A673 (cell line): ENCODE data around the gene MYD88.

Source experiments
- EZH2 ChIP-seq: fragments of 200-600 bp; sonication (generic); IDR thresholded peaks from 2 replicates; pipeline ENCODE4 v1.6.1; 2017; ENCODE audit warnings: borderline replicate concordance, low read depth, mild to moderate bottlenecking, mixed read lengths, antibody characterized with exemption, low read length; ENCODE audit not compliant: poor library complexity, severe bottlenecking
- TF ChIP-seq, protein P1 (sequence below): fragments of 300-800, 200-600 bp; sonication (generic); conservative IDR thresholded peaks from 2 replicates; pipeline ENCODE4 v1.5.1; 2017; ENCODE audit warnings: low read depth, mild to moderate bottlenecking, antibody characterized with exemption, low read length, moderate library complexity, mixed read lengths

DNA sequence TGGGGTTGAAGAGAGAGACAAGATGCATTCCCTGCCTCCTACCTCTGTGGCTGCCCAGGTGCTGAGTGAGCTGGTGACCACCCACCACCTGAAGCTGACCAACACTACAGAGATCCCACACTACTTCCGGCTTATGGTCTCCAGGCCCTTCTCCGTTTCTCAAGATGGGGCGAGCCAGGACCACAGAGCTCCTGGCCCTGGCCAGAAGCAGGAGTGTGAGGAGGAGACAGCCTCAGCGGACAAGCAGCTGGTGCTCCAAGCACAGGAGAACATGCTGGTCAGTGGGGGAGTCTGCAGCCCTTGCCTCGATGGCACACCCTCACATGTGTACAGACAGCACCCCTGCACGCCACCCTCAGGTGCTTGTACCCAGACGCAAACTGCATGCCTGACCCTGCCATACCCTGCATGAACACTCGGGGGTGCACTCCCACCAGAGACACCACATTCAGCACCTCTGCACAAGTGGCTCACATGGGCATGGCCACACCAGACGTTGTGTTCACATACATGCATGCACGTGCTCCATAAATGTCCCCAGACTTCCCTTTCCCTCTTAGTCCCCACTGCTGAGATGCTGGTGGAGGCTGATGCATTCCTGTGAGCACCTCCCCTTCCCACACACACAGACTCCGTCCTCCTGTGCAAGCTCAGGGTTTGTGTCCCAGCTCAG lies 20.6 kb upstream of the MYD88 start:
- TF ChIP-seq, protein P1, sequence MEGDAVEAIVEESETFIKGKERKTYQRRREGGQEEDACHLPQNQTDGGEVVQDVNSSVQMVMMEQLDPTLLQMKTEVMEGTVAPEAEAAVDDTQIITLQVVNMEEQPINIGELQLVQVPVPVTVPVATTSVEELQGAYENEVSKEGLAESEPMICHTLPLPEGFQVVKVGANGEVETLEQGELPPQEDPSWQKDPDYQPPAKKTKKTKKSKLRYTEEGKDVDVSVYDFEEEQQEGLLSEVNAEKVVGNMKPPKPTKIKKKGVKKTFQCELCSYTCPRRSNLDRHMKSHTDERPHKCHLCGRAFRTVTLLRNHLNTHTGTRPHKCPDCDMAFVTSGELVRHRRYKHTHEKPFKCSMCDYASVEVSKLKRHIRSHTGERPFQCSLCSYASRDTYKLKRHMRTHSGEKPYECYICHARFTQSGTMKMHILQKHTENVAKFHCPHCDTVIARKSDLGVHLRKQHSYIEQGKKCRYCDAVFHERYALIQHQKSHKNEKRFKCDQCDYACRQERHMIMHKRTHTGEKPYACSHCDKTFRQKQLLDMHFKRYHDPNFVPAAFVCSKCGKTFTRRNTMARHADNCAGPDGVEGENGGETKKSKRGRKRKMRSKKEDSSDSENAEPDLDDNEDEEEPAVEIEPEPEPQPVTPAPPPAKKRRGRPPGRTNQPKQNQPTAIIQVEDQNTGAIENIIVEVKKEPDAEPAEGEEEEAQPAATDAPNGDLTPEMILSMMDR: peak; percentile 65
- no peak for TF ChIP-seq EZH2
